Gastrocnemius medialis (tissue), 4 donors: ENCODE results near the gene SPATA2.

Experiments used
- POLR2A ChIP-seq, 2 donors: fragments of 450-650 bp; IDR thresholded peaks; one replicate each; pipeline ENCODE4 v1.6.1; 2017; ENCODE audit warnings: antibody characterized with exemption in 2 of 2, mild to moderate bottlenecking in 2 of 2, moderate library complexity in 2 of 2
- TF ChIP-seq, protein P1 (sequence below), 5 experiments: fragments of 450-650 bp in 3 of 5; fragments of 200-600 bp in 2 of 5; sonication (generic) in 2 of 5; IDR thresholded peaks in 4 of 5; conservative IDR thresholded peaks in 1 of 5; 1 replicate in 4 of 5; 2 replicates in 1 of 5; pipeline ENCODE4 v1.5.1; 2016 to 2019; ENCODE audit warnings: antibody characterized with exemption in 5 of 5, mild to moderate bottlenecking in 3 of 5, moderate library complexity in 3 of 5

DNA sequence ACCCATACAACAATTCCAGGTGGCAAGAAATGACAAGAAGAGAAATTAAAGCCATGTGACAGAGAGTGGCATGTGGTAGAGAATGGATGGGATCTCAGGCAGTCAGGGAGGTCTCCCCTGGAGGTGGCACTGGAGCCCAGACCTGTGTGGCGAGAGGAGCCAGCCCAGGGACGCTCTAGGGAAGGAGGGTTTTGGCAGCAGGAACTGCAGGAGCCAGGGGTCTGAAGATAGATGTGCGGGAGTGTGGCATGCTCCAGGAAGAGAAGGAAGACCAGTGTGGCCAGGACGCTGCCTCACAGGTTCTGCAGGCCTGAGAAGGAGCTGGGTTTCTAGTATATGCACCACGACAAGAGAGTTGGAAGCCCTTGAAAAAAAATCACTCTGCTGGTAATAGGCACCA, 45.1 kb downstream of the SPATA2 start:
- TF ChIP-seq, protein P1, sequence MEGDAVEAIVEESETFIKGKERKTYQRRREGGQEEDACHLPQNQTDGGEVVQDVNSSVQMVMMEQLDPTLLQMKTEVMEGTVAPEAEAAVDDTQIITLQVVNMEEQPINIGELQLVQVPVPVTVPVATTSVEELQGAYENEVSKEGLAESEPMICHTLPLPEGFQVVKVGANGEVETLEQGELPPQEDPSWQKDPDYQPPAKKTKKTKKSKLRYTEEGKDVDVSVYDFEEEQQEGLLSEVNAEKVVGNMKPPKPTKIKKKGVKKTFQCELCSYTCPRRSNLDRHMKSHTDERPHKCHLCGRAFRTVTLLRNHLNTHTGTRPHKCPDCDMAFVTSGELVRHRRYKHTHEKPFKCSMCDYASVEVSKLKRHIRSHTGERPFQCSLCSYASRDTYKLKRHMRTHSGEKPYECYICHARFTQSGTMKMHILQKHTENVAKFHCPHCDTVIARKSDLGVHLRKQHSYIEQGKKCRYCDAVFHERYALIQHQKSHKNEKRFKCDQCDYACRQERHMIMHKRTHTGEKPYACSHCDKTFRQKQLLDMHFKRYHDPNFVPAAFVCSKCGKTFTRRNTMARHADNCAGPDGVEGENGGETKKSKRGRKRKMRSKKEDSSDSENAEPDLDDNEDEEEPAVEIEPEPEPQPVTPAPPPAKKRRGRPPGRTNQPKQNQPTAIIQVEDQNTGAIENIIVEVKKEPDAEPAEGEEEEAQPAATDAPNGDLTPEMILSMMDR (IDR thresholded peaks at IDR 0.05 in 4 of 5, conservative IDR thresholded peaks at IDR 0.05 in 1 of 5), result no peak
- no peak for TF ChIP-seq POLR2A (IDR thresholded peaks at IDR 0.05)
